Raji (cell line): ENCODE measurements around the gene SUGCT.

Experiments used
- POLR2A ChIP-seq: IDR thresholded peaks from 2 replicates; pipeline ENCODE4 v1.6.1; 2011; ENCODE audit warnings: low read depth, low read length, control low read depth; ENCODE audit not compliant: insufficient read depth

The SUGCT gene

GRCh38 chr7:40796723-40797122, 661.9 kb downstream of the SUGCT start:
- no peak for TF ChIP-seq POLR2A

GRCh38 chr7:40798613-40799012, 663.8 kb downstream of the SUGCT start:
- no peak for TF ChIP-seq POLR2A

GRCh38 chr7:40799493-40800403, 664.9 kb downstream of the SUGCT start:
- no peak for TF ChIP-seq POLR2A

- TF ChIP-seq POLR2A: no peak
These were observed 666.0 kb downstream of the SUGCT start for GRCh38 chr7:40800771-40801170.

- TF ChIP-seq POLR2A: no peak
These were observed 667.7 kb downstream of the SUGCT start for GRCh38 chr7:40802497-40802896.

- TF ChIP-seq POLR2A: no peak
These were observed 669.8 kb downstream of the SUGCT start for GRCh38 chr7:40804477-40805215.

- TF ChIP-seq POLR2A: no peak
These were observed 670.6 kb downstream of the SUGCT start for GRCh38 chr7:40805361-40805760.

GRCh38 chr7:40808378-40808942, 673.7 kb downstream of the SUGCT start:
- TF ChIP-seq POLR2A: no peak

GRCh38 chr7:40810274-40810673, 675.5 kb downstream of the SUGCT start:
- TF ChIP-seq POLR2A: no peak

GRCh38 chr7:40811666-40812065, 676.9 kb downstream of the SUGCT start:
- no peak for TF ChIP-seq POLR2A

GRCh38 chr7:40815022-40815421, 680.2 kb downstream of the SUGCT start:
- TF ChIP-seq POLR2A: no peak

GRCh38 chr7:40815512-40815911, 680.7 kb downstream of the SUGCT start:
- no peak for TF ChIP-seq POLR2A

GRCh38 chr7:40822861-40823260, 688.1 kb downstream of the SUGCT start:
- no peak for TF ChIP-seq POLR2A

- no peak for TF ChIP-seq POLR2A
These were observed 689.7 kb downstream of the SUGCT start for GRCh38 chr7:40824461-40824860.

GRCh38 chr7:40826411-40827221, 691.8 kb downstream of the SUGCT start:
- TF ChIP-seq POLR2A: no peak
